B cell (primary cell): ENCODE results near the gene PELI1. TPM values are rescaled to one million over a fixed set of nuclear protein-coding genes. Genes with fewer than 3 reads are reported as not detected.

Source experiments
- ATAC-seq: fragments of 200-7000 bp; cut with Tn5 transposase; one replicate; pipeline ENCODE4 v1.10.0; 2021; ENCODE audit warnings: low read depth, mild to moderate bottlenecking, moderate number of reproducible peaks, moderate library complexity
- CTCF ChIA-PET: fragments of 350-600 bp; sonication (Branson Sonifier 250); formaldehyde crosslinking; loops from one replicate; lab custom pipeline; 2021; ENCODE audit warnings: antibody characterized with exemption, inconsistent platforms; lab: Charles Lee
- POLR2A ChIA-PET: fragments of 350-600 bp; sonication (Branson Sonifier 250); formaldehyde crosslinking; loops from one replicate; lab custom pipeline; 2021; ENCODE audit warnings: antibody characterized with exemption; lab: Charles Lee
- DNase-seq: peaks from one replicate; pipeline ENCODE4 v3.0.0; 2013
- H2AFZ ChIP-seq: 2 replicates; pipeline ENCODE4 v1.6.1; 2012; ENCODE audit warnings: mild to moderate bottlenecking, low read depth, low read length; ENCODE audit not compliant: insufficient read depth, poor library complexity, severe bottlenecking
- H3K27ac ChIP-seq, 2 donors: 1 replicate in 1 of 2; 2 replicates in 1 of 2; pipeline ENCODE4 v1.5.1; 2012 to 2013; ENCODE audit warnings: low read length in 2 of 2, mild to moderate bottlenecking in 2 of 2, moderate library complexity in 1 of 2
- H3K27me3 ChIP-seq, 4 experiments: fragments of 200-600 bp in 1 of 4; sonication (generic) in 1 of 4; replicated peaks in 1 of 4; 1 replicate in 2 of 4; 2 replicates in 2 of 4; pipeline versions ENCODE4 v1.6.1 to v1.7.0; 2013 to 2016; ENCODE audit warnings: low read length in 3 of 4, mild to moderate bottlenecking in 2 of 4, mixed read lengths in 1 of 4, moderate library complexity in 1 of 4; ENCODE audit not compliant: insufficient read depth in 4 of 4, control insufficient read depth in 3 of 4; ENCODE audit errors: control extremely low read depth in 1 of 4
- H3K36me3 ChIP-seq, 2 experiments: replicated peaks in 1 of 2; 1 replicate in 1 of 2; 2 replicates in 1 of 2; pipeline versions ENCODE4 v1.6.1 to v1.7.1; 2013; ENCODE audit warnings: low read length in 1 of 2; ENCODE audit not compliant: insufficient read depth in 2 of 2, control insufficient read depth in 1 of 2; ENCODE audit errors: control extremely low read depth in 1 of 2, extremely low read depth in 1 of 2
- H3K4me1 ChIP-seq, 2 donors: fragments of 200-600 bp in 1 of 2; sonication (generic) in 1 of 2; 1 replicate in 1 of 2; 2 replicates in 1 of 2; pipeline versions ENCODE4 v1.5.1 to v1.6.1; 2013 to 2017; ENCODE audit warnings: low read length in 2 of 2; ENCODE audit not compliant: control insufficient read depth in 2 of 2, insufficient read depth in 2 of 2
- H3K4me2 ChIP-seq: replicated peaks from 2 replicates; pipeline ENCODE3; 2012; ENCODE audit warnings: mild to moderate bottlenecking, low read depth, low read length; ENCODE audit not compliant: poor library complexity, severe bottlenecking
- H3K4me3 ChIP-seq, 5 experiments: fragments of 200-600 bp in 1 of 5; sonication (generic) in 1 of 5; 1 replicate in 3 of 5; 2 replicates in 2 of 5; pipeline versions ENCODE4 v1.5.1 to v1.7.0; 2011 to 2016; ENCODE audit warnings: low read length in 4 of 5, mild to moderate bottlenecking in 4 of 5, low read depth in 2 of 5, control low read depth in 1 of 5, moderate library complexity in 1 of 5; ENCODE audit not compliant: insufficient read depth in 1 of 5; ENCODE audit errors: control extremely low read depth in 1 of 5, extremely low read depth in 1 of 5
- H3K79me2 ChIP-seq: fragments of 200-600 bp; sonication (generic); one replicate; pipeline ENCODE4 v1.6.0; 2016; ENCODE audit warnings: low read length; ENCODE audit not compliant: control insufficient read depth, insufficient read depth
- H3K9ac ChIP-seq: fragments of 200-600 bp; sonication (generic); 2 replicates; pipeline ENCODE4 v1.6.1; 2017; ENCODE audit warnings: mild to moderate bottlenecking, low read length, moderate library complexity
- H3K9me3 ChIP-seq, 3 donors: one replicate each; pipeline versions ENCODE4 v1.6.1 to v1.7.1; 2013; ENCODE audit warnings: low read length in 2 of 3; ENCODE audit not compliant: control insufficient read depth in 2 of 3, insufficient read depth in 1 of 3; ENCODE audit errors: control extremely low read depth in 1 of 3
- H4K20me1 ChIP-seq: 2 replicates; pipeline ENCODE4 v1.6.0; 2012; ENCODE audit warnings: mild to moderate bottlenecking, low read length; ENCODE audit not compliant: insufficient read depth, control insufficient read depth, poor library complexity, severe bottlenecking
- H3K27ac Mint-ChIP-seq: one replicate; pipeline ENCODE4 v1.8.0; 2021; ENCODE audit warnings: mixed read lengths
- H3K27me3 Mint-ChIP-seq: one replicate; pipeline ENCODE4 v1.8.0; 2021; ENCODE audit warnings: mixed read lengths
- H3K4me1 Mint-ChIP-seq: one replicate; pipeline ENCODE4 v1.8.0; 2021; ENCODE audit warnings: mixed read lengths
- H3K4me3 Mint-ChIP-seq: one replicate; pipeline ENCODE4 v1.8.0; 2021; ENCODE audit warnings: mixed read lengths
- H3K9me3 Mint-ChIP-seq: one replicate; pipeline ENCODE4 v1.8.0; 2022; ENCODE audit warnings: mixed read lengths; ENCODE audit not compliant: insufficient read depth
- EZH2 ChIP-seq: IDR thresholded peaks from 2 replicates; pipeline ENCODE4 v1.6.1; 2012; ENCODE audit warnings: borderline replicate concordance, low read depth, mild to moderate bottlenecking, moderate library complexity, low read length; ENCODE audit not compliant: insufficient read depth, poor library complexity, severe bottlenecking
- WGBS: methylation state at CpG from one replicate; pipeline ENCODE4 v1.1.5; 2013; ENCODE audit warnings: missing lambda C conversion rate; ENCODE audit not compliant: insufficient coverage; 5-methylcytosine and 5-hydroxymethylcytosine counted together
- intact Hi-C: fragments of 100-400 bp; cut with micrococcal nuclease; formaldehyde crosslinking; loops from one replicate; pipeline ENCODE4 v1.10.0; 2022
- polyA plus RNA-seq: library from polyadenylated mRNA; depleted of rRNA; stranded (reverse); fragments of >200 nt; gene quantifications from 2 replicates; pipeline ENCODE4 v1.2.3, GENCODE V29; 2012
- total RNA-seq, 2 donors: library from RNA; stranded (reverse); fragments of 120-200 nt in 1 of 2; gene quantifications; 1 replicate in 1 of 2; 2 replicates in 1 of 2; pipeline versions ENCODE4 v1.2.3 to v1.2.4, GENCODE V29; 2013 to 2022
- TF ChIP-seq, protein P1 (sequence below): fragments of 200-600 bp; IDR thresholded peaks from one replicate; pipeline ENCODE4 v1.8.0; 2022; ENCODE audit warnings: antibody characterized with exemption, mild to moderate bottlenecking

PELI1 gene
- total and polyA plus RNA-seq, 2 donors (not counting 1 experiment from before 2014, with no cell fraction given): 45.3 to 115 TPM

GRCh38 chr2:64168201-64168600, 24.0 kb upstream of the PELI1 start:
- Histone ChIP-seq H3K79me2 (no peaks in the 10 kb centered on the region), H3K4me3 (no peak overlapping the region), H3K9ac (no peak overlapping the region), H3K36me3 (no peaks in the 10 kb centered on the region), H3K4me2 (no peak overlapping the region), H3K27me3 (no peaks in the 10 kb centered on the region), H2AFZ (no peak overlapping the region), H3K9me3 (no peaks in the 10 kb centered on the region), H3K27ac (no peak overlapping the region), H3K4me1 (no peaks in the 10 kb centered on the region), H4K20me1 (no peaks in the 10 kb centered on the region)
- ChIA-PET CTCF (interaction anchor here (1.0 to 1.1 kb wide), 3 partner anchors 9 to 163 kb away, joined by 3 to 4 read pairs (median 3); no protein-coding TSS in a partner anchor), POLR2A (no interaction called here)
- H3K4me3 Mint-ChIP-seq: no peak overlapping the region
- intact Hi-C loops: no loop called here
- no peak for DNase-seq
- no peak for TF ChIP-seq EZH2
- TF ChIP-seq, protein P1, sequence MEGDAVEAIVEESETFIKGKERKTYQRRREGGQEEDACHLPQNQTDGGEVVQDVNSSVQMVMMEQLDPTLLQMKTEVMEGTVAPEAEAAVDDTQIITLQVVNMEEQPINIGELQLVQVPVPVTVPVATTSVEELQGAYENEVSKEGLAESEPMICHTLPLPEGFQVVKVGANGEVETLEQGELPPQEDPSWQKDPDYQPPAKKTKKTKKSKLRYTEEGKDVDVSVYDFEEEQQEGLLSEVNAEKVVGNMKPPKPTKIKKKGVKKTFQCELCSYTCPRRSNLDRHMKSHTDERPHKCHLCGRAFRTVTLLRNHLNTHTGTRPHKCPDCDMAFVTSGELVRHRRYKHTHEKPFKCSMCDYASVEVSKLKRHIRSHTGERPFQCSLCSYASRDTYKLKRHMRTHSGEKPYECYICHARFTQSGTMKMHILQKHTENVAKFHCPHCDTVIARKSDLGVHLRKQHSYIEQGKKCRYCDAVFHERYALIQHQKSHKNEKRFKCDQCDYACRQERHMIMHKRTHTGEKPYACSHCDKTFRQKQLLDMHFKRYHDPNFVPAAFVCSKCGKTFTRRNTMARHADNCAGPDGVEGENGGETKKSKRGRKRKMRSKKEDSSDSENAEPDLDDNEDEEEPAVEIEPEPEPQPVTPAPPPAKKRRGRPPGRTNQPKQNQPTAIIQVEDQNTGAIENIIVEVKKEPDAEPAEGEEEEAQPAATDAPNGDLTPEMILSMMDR: no peak
- no peaks in the 10 kb centered on the region for H3K9me3 Mint-ChIP-seq
- H3K27ac Mint-ChIP-seq: no peak overlapping the region
- no peak for ATAC-seq
- H3K27me3 Mint-ChIP-seq: no peaks in the 10 kb centered on the region
- H3K4me1 Mint-ChIP-seq: peaks cover 12% of the 10 kb centered on the region

DNA sequence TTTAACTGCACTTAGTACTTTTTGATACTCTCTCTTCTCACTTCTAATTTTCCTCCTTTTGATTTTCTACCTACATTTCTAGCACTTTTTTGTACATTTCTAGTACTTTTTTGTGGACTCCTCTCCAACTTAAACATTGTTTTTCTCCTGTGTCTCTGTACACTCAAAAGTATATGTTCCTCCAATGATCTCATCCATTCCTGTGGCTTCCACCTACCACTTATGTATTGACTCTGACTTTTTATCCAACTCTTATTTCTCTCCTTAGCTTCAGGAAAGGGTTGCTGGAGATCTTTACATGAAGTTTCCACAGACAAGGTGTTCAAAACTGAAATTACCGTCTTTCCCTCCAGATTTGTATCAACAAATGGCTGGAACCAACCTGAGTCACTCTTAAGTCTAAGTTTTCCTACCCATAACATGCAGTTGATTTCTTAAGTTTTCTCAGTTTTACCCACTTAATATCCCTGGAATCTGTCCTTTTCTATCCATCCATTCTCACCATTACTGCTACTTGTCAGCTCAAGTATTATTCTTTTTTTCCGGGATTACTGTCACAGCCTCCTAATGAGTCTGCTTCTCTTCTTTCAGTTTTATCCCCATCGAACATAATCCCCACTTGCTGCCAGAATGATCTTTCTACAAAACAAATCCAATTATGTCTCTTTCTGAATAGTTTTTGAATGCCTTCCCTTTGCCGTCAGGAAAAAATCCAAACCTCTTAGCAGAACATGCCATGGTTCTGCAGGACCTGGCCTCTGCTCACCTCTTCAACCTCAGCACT, 22.6 kb upstream of the PELI1 start:
- POLR2A ChIA-PET: no interaction called here
- DNase-seq: no peak
- intact Hi-C loops: no loop called here

More for the DNA sequence above, 22.6 kb upstream of the PELI1 start:
- Histone ChIP-seq H3K9ac (no peak overlapping the region), H3K4me3 (no peak overlapping the region), H3K4me2 (no peak overlapping the region), H2AFZ (no peak overlapping the region), H3K27me3 (no peaks in the 10 kb centered on the region), H3K4me1 (no peaks in the 10 kb centered on the region), H3K79me2 (no peaks in the 10 kb centered on the region), H3K9me3 (no peaks in the 10 kb centered on the region), H3K36me3 (no peaks in the 10 kb centered on the region), H4K20me1 (no peaks in the 10 kb centered on the region), H3K27ac (no peak overlapping the region)
- peaks cover 12% of the 10 kb centered on the region for H3K4me1 Mint-ChIP-seq
- CTCF ChIA-PET: no interaction called here
- no peak for TF ChIP-seq EZH2
- TF ChIP-seq, protein P1: no peak
- H3K27ac Mint-ChIP-seq: no peak overlapping the region
- H3K4me3 Mint-ChIP-seq: no peak overlapping the region
- no peaks in the 10 kb centered on the region for H3K9me3 Mint-ChIP-seq
- WGBS: 100% methylated on average over 2 of the region's 4 CpGs
- ATAC-seq: no peak
- no peaks in the 10 kb centered on the region for H3K27me3 Mint-ChIP-seq
